RKO (cell line): ENCODE measurements around the gene TMPRSS6.

Source experiments
- DNase-seq: peaks from one replicate; pipeline ENCODE4 v3.0.0-alpha.2; 2016; ENCODE audit warnings: low spot score

Gene TMPRSS6

DNA sequence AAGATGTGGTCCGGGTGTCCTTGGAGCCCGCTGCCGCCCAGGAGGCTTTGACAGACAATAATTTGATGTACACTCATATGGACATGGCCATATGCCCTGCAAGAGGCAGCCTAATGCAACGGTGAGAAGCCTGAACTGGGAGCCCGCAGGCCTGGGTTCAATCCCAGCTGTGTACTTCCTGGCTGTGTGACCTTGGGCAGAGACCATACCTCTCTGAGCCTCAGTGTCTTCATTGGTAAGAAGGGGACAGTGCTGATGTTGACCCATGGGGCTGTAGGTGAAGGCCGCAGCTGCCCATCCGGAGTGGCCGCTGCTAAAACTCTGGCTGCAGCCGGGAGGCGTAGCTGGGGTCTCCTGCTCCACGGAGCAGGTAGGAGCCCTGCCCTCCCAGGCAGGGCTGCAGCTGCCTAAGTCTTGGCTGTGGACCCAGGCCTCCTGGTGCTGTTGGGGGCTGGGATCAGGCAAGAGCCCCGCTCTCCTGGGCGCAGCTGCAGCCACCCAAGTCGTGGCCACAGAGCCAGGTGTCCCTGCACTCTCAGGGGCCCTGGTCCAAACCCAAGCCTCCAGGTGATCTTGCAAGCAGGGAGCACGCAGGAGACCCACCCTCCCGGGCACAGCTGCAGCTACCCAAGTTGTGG lies 31.3 kb upstream of the TMPRSS6 start:
- DNase-seq = no peak

DNA sequence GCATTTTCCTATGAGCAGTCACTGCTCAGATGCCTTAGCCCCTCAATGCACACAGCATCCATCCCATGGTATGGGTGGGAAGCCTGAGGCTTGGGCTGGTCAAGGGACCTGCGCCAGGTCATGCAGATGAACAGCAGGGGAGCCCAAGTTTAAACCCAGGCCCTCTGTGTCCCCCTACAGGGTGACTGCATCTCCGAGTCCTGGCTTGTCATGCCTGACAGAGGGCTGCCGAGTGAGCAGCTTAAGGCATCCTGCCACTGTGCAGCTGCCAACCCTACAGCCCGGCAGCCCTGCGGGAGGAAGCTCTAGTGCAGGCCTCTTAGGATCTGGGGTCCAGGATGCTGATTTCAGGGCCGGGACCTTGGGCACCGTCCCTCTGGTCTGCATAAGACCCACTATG lies 30.2 kb upstream of the TMPRSS6 start:
- no peak for DNase-seq

DNA sequence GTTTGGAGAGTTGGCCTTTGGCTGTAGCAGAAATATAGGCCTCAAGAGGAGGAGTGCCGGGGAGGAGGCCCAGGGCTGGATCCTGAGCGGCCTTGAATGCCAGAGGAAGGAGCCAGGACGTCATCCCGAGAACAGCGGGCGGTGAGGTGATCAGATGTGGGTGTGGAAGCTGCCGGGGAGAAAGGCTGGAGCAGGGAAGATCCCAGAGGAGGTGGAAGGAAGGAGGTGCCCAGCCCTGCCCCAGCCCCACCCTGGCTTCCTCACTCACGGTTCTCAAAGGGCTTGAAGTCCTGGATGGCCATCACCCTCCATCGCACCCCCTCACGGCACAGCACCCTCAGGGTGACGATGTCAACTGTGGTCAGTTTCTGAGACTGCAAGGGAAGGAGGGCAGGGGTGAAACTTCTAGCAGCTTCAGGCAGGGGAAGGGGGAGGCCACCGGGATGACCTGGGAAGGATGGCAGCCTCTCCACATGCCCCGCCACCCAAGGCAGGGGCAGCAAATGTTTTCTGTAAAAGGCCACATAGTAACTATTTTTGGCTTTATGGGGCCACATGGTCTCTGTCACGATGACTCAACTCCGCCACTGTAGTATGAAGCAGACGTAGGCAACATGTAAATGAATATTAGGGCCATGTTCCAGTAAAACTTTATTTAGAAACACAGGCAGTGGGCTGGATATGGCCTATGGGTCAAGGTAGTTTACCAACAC lies 29.5 kb upstream of the TMPRSS6 start:
- no peak for DNase-seq

DNA sequence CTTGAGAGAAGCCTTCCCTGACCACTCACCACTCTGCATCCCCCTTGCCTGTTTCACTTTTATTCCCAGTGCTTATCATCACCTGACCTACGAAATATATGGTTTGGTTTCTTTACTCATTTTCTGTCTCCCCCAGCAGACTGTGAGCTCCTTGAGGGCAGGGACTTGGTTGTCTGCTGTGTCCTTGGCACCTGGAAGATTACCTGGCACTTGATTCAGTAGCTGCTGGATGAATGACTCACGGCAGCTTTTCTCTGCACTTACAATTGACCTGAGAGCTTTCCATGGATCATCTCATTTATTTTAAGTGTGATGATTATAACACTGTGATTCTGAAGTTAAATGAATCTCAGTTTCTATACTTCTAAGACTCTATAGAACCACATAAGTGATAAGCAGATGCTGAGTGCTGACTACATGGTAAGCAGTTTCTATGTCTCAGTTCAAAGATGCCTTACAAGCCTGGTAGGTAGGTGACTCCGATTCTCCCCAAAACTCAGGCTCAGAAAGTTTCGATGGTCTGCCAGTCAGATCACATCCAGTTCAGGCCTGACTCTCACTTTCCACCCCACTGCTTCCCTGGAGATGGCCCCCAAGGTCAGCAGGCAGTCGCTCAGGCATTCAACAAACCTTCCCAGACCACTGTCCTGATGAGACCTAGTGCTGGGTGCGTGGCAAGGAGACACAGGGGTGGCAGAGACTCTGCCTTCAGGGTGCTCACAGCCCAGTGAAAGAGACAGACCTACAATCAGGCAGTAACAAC lies 28.6 kb upstream of the TMPRSS6 start:
- no peak for DNase-seq

DNA sequence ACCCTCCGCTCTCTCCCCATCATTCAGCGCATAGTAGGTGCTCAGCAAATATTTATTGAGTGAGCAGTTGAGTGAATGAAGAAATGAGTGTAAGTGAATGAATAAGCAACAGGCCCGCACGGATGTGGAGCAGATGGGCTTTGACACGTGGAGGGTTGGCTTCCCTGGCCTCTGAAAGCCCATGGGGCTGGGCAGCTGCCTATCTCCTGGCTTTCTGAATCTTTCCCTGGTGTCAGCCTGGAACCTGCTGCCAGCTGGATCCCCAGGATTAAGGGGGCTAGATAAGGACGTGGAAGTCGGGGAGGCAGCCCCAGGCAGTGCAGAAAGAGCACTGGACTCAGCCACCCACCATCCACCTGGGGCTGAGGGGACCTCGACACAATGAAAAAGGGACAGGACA lies 27.6 kb upstream of the TMPRSS6 start:
- no peak for DNase-seq

DNA sequence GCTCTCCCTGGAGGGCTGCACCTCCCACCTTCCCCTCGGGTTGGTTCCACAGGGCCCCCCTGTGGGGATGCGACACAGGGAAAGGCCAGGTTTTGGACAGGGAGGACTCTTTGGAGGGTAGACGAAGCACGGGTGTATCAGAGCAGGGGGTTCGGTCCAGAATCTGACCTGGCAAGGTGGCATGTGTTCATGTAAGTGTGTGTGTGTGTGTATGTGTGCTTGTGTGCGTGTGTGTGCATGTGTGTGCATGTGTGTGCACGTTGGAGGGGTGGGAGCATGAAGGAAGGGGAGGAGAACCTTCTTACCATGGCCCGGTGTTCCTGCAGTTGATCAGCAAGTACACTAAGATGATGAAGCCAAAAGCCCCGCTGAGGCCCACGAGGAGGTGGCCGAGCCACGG lies 25.5 kb upstream of the TMPRSS6 start:
- no peak for DNase-seq

GRCh38 chr22:37133304-37134018 lies 23.9 kb upstream of the TMPRSS6 start:
- DNase-seq = no peak

DNA sequence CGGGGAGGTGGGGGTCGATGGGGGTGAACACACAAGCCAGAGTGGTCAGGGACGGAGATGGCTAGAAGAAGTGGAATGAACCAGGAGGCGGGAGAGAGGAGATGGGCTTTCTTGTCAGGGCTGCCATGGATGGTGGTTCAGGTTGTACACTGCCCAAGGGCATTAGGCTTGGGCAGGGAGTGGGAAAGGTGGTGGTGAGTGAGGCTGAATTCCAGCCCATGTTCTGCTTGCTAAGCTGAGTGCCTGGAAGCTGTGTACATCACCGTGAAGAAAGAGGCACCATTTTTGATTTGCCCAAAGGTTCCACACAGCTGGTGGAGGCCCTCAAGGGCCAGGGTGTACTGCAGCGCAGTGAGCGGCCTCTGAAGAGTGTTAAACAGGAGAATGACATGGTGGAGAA lies 23.3 kb upstream of the TMPRSS6 start:
- DNase-seq = no peak

DNA sequence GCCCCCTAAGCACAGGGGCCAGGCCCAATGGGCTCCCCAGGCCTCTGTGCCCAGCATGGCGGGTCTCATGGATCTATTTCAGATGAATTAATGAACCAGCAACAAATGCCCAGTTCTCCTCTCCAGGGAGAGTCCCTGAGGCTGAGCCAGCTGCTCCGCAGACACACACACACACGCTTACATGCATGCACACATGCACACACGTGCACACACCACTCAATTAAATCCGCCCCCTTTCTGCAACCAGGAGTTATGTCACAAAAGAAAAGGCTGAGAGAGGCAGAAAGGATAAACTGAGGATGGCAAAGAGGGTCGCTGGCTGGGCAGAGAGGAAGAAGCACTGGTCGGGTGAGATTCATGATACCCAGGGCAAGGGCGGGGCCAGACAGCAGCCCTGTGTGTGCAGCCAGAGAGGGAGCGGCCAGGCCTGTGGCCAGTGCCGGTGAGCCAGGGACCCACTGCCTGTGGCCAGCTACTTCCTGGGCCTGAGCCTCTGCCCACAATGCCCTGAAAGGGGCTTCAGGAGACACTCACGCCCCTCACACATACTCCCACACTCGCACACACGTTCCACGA lies 20.4 kb upstream of the TMPRSS6 start:
- no peak for DNase-seq

DNA sequence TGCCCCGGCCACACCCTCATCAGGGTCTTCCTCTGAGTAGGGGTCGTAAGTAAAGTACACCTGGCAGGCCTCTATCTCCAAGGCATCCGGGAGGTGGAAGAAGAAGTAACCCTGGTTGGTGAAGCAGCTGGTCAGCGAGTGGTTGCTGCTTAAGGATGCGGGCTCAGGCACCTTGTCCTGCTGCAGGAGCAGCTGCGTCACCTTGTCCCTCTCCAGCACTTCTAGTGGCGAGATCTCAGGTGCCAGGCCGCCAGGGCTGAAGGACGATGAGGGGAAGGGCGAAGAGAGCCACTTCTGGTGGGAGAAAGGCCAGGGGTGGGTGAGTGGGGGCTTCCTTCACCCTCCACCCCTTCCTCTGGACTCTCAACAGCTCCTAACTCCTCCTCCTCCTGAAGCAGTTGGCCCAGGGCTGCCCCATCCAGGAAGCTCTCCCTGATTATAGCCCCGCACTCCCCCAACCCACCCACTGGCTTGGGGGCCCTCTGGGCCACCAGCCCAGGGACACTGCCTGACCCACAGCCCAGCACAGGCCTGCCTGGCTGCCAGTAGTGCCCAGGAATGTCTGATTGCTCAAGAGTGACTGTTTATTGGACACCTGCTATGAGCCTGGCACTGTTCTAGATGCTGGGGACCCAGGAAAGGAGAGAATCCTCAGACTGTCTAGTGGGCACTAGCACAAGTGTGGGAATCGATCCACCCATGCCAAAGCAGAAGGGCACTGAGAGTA lies 19.2 kb upstream of the TMPRSS6 start:
- no peak for DNase-seq

- no peak for DNase-seq
These were observed 17.9 kb upstream of the TMPRSS6 start for GRCh38 chr22:37127350-37127878.

- no peak for DNase-seq
These were observed 17.4 kb upstream of the TMPRSS6 start for GRCh38 chr22:37126882-37127281.

DNA sequence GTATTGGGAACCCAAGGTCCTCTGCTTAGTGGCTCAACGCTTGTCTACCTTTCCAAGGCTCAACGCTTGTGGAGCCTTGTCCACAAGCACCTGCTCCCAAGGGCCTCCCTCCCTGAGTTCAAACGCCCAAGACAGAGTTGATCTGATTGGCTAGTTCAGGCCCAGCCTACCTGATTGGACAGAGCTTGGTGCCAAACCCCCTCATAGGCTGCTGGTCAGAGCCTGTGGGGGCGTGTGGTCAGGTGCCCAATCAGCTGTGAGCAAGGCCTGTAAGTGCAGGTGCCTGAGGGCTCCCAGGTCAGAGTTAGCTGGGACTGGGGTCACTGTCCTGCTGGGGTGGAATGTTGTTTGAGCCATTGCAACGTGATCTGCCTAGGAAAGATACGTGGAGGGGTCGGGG lies 16.9 kb upstream of the TMPRSS6 start:
- DNase-seq = no peak

DNA sequence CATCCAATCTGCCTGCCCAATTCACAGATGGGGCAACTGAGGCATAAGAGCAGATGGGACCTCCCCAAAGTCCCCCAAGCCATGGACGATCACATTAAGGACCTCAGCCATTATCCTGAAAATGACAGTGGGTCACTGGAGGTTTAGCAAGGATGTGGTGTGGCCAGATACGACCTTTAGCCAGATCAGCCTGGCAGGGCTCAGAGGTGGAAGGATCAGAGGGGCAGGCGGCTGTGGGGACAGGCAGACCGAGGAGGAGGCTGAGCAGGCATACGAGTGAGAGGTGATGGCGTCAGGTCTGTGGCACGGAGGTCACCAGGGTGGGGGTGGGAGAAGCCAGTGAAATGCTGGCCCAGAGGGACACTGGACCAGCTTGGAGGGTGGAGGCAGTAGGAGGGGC lies 14.1 kb upstream of the TMPRSS6 start:
- no peak for DNase-seq

DNA sequence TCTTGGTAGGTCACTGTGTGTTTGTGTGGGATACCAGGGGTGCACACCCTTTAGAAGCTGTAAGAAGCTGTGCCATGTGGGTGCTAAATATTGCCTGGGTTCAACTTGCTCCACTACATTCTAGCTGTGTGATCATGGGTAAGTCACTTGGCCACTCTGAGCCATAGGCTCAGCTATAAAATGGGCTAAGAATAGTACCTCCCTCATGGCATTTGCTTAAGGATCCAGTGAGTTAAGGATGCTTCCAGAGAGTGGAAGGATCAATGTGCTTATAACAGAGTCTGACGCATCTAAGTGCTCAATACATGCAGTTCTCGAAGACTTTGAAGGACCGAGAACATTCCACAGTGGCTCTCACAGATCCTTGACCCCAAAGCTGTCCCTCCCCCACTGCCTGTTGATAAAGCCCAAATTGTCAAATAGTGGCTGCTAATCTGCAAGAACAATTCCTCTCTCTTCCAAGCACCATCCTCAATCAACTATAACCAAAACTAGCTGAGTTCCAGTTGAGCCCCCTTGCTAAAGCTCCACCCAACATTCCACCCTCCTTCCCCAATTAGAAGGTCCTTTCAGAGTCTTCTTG lies 13.2 kb upstream of the TMPRSS6 start:
- no peak for DNase-seq

DNA sequence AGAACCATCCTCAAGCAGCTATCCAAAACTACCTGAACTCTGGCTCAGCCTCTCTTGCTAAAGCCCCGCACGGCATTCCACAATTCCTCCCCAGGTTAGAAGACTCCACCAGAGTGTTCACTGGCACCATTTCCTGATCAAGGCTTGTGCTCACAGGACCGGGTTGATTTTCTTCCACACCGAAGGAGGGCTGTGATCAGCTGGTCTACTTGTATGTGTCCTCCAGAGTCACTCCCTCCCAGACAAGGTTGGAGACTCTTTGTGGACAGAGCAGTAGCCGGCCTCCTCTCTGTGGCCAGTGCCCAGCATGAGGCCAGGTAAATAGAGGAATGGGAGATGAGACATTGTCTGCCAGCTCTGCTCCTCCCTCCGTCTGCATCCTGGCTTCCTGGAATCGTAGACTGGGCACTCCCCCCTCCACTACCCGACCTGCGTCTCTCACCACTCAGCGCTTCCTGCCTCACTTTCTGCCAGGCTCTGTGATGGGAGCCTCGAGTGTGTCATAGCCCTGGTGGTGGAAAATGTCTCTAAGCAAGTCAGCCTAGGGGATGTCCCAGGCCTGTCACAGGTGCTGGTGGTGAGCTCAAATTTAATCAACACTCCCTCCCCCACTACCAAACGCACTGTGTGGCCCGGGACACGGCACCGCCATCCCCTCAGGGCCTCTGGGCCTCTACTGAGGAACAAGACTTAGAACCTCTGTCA lies 12.5 kb upstream of the TMPRSS6 start:
- peak; percentile 6 for DNase-seq

GRCh38 chr22:37120569-37121340 lies 11.2 kb upstream of the TMPRSS6 start:
- DNase-seq = no peak

DNA sequence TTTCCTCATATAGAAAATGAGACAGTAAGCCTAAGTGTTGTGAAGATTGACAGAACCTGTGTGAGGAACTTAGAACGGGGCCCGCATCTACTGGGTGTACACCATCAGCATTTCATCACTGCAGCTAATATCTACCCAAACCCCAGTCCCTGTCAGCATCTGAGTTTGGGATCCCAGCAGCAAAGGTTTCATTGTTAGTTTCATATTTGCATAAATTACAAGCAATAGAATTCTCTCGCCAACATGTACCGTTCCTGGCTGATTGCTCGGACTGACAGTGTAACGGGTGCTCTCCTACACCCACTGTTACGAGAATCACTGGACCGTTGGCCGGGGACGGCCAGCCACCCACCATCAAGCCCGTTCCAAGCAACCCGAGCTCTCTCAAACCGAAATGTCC lies 10.4 kb upstream of the TMPRSS6 start:
- no peak for DNase-seq

DNA sequence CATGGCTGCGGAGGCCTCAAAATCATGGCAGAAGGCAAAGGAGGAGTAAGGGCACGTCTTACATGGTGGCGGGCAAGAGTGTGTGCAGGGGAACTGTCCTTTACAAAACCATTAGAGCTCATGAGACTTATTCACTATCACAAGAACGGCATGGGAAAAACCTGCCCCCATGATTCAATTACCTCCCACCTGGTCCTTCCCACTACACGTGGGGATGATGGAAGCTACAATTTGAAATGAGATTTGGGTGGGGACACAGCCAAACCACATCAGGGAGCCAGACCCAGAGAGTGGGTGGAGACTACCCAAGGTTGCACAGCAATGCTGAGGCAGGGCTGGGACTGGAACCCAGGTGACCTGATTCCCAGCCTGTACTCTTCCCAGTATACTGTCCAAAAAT lies 8.6 kb upstream of the TMPRSS6 start:
- no peak for DNase-seq

DNA sequence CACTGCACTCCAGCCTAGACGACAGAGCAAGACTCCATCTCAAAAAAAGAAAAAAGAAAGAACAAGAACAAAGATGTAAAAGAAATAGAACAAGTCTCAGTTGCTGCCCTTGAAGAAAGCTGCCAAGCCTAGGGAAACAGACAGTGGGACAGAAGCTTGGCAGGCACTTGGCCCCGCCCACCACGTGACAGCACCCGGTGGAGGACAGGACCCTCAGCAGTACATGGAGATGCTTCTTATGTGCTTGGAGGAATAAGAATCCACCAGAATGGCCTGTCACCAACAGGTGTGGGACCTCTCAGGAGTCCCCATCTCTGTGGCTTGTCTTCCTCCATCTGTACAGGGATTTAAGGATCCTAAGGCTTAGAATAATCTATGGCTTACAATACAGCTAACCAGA lies 7.6 kb upstream of the TMPRSS6 start:
- no peak for DNase-seq
